SK-N-SH (cell line): ENCODE data around the gene PLEKHD1. TPM values are rescaled to one million over a fixed set of nuclear protein-coding genes. Genes with fewer than 3 reads are reported as not detected.

ENCODE experiments used
- CTCF ChIA-PET: fragments of 300-600, 350-600 bp; formaldehyde crosslinking; extraction: SDS; loops from one replicate; lab custom pipeline; 2021; lab: Yijun Ruan, JAX
- POLR2A ChIA-PET: fragments of 350-600 bp; sonication (Branson Sonifier 250); formaldehyde crosslinking; extraction: SDS; loops from one replicate; lab custom pipeline; 2020; ENCODE audit warnings: antibody characterized with exemption, inconsistent platforms; lab: Yijun Ruan, JAX
- DNase-seq: peaks from one replicate; pipeline ENCODE4 v3.0.0; 2012
- H2AFZ ChIP-seq: fragments of 200-600 bp; sonication (generic); 2 replicates; pipeline ENCODE4 v1.8.1; 2016; ENCODE audit warnings: antibody characterized with exemption, mild to moderate bottlenecking, low read depth
- H3F3A ChIP-seq: fragments of 200-600 bp; sonication (generic); replicated peaks from 2 replicates; pipeline ENCODE3; 2016; ENCODE audit warnings: antibody characterized with exemption, mild to moderate bottlenecking; ENCODE audit not compliant: insufficient read depth
- H3K27ac ChIP-seq, 2 experiments: fragments of 200-500 bp in 1 of 2; fragments of 200-600 bp in 1 of 2; sonication (Bioruptor generic) in 1 of 2; sonication (generic), shearing (Covaris generic) in 1 of 2; 2 replicates each; pipeline versions ENCODE4 v1.5.1 to v1.6.1; 2014 to 2016; ENCODE audit warnings: low read depth in 2 of 2, inconsistent platforms in 1 of 2, low read length in 1 of 2, mild to moderate bottlenecking in 1 of 2, mixed read lengths in 1 of 2
- H3K27me3 ChIP-seq: fragments of 200-600 bp; sonication (generic), shearing (Covaris generic); 2 replicates; pipeline ENCODE4 v1.6.1; 2016; ENCODE audit warnings: mixed run types; ENCODE audit not compliant: insufficient read depth
- H3K36me3 ChIP-seq, 2 experiments: fragments of 200-500 bp in 1 of 2; fragments of 200-600 bp in 1 of 2; sonication (Bioruptor generic) in 1 of 2; sonication (generic) in 1 of 2; replicated peaks in 1 of 2; 2 replicates each; pipeline versions ENCODE3 to v1.5.1; 2014 to 2016; ENCODE audit warnings: low read length in 1 of 2, mild to moderate bottlenecking in 1 of 2; ENCODE audit not compliant: insufficient read depth in 2 of 2, control insufficient read depth in 1 of 2
- H3K4me1 ChIP-seq, 2 experiments: fragments of 200-500 bp in 1 of 2; fragments of 200-600 bp in 1 of 2; sonication (Bioruptor generic) in 1 of 2; sonication (generic), shearing (Covaris generic) in 1 of 2; 2 replicates each; pipeline versions ENCODE4 v1.5.1 to v1.6.1; 2014 to 2016; ENCODE audit warnings: low read depth in 1 of 2, low read length in 1 of 2, mixed run types in 1 of 2; ENCODE audit not compliant: insufficient read depth in 2 of 2, control insufficient read depth in 1 of 2
- H3K4me2 ChIP-seq: fragments of 200-600 bp; sonication (generic), shearing (Covaris generic); 2 replicates; pipeline ENCODE4 v1.6.1; 2017; ENCODE audit warnings: mixed run types
- H3K4me3 ChIP-seq, 2 experiments: fragments of 200-500 bp in 1 of 2; fragments of 200-600 bp in 1 of 2; sonication (Bioruptor generic) in 1 of 2; sonication (generic), shearing (Covaris generic) in 1 of 2; 2 replicates each; pipeline versions ENCODE4 v1.5.1 to v1.8.1; 2014 to 2016; ENCODE audit warnings: low read depth in 2 of 2, inconsistent platforms in 1 of 2, low read length in 1 of 2, mild to moderate bottlenecking in 1 of 2, mixed read lengths in 1 of 2, moderate library complexity in 1 of 2
- H3K79me2 ChIP-seq: fragments of 200-600 bp; sonication (generic); 2 replicates; pipeline ENCODE4 v1.8.1; 2017; ENCODE audit warnings: mild to moderate bottlenecking; ENCODE audit not compliant: insufficient read depth
- H3K9ac ChIP-seq: fragments of 200-600 bp; sonication (generic); 2 replicates; pipeline ENCODE4 v1.6.1; 2017; ENCODE audit warnings: mixed run types
- H3K9me2 ChIP-seq: fragments of 200-600 bp; sonication (generic); 2 replicates; pipeline ENCODE4 v1.6.1; 2017; ENCODE audit warnings: mixed run types
- H3K9me3 ChIP-seq: fragments of 200-600 bp; sonication (generic); 2 replicates; pipeline ENCODE4 v1.6.1; 2017; ENCODE audit warnings: mixed run types, mild to moderate bottlenecking, moderate library complexity
- H4K20me1 ChIP-seq: fragments of 200-600 bp; sonication (generic); 2 replicates; pipeline ENCODE4 v1.6.1; 2017; ENCODE audit warnings: mild to moderate bottlenecking, mixed run types; ENCODE audit not compliant: insufficient read depth
- CHD2 ChIP-seq: fragments of 150-350 bp; IDR thresholded peaks from 2 replicates; pipeline ENCODE4 v1.6.1; 2018; ENCODE audit warnings: low read length; ENCODE audit not compliant: partially characterized antibody
- GABPA ChIP-seq: IDR thresholded peaks from 2 replicates; pipeline ENCODE4 v1.4.0; 2012; ENCODE audit warnings: low read depth, mild to moderate bottlenecking
- MEF2A ChIP-seq: IDR thresholded peaks from 2 replicates; pipeline ENCODE4 v1.4.0; 2012; ENCODE audit warnings: low read depth, borderline replicate concordance
- NRF1 ChIP-seq: IDR thresholded peaks from 2 replicates; pipeline ENCODE4 v1.6.1; 2012; ENCODE audit warnings: low read depth, mild to moderate bottlenecking, low read length
- RAD21 ChIP-seq: IDR thresholded peaks from 2 replicates; pipeline ENCODE4 v1.6.1; 2012; ENCODE audit warnings: mild to moderate bottlenecking, low read length
- SIN3A ChIP-seq: IDR thresholded peaks from 2 replicates; pipeline ENCODE4 v1.6.1; 2012; ENCODE audit warnings: low read depth, mild to moderate bottlenecking, low read length, moderate library complexity, borderline replicate concordance
- SMC3 ChIP-seq: IDR thresholded peaks from 2 replicates; pipeline ENCODE4 v1.6.1; 2012; ENCODE audit warnings: low read depth, low read length, improper control_type of control experiment
- TAF1 ChIP-seq: IDR thresholded peaks from 2 replicates; pipeline ENCODE4 v1.6.1; 2012; ENCODE audit warnings: low read depth, mild to moderate bottlenecking, low read length, moderate library complexity, borderline replicate concordance
- TCF12 ChIP-seq: IDR thresholded peaks from 2 replicates; pipeline ENCODE4 v1.4.0; 2012
- WGBS: methylation state at CpG from one replicate; pipeline ENCODE4 v1.1.6; 2017; ENCODE audit warnings: low lambda C conversion rate; 5-methylcytosine and 5-hydroxymethylcytosine counted together
- polyA plus RNA-seq, 3 experiments: library from polyadenylated mRNA; depleted of rRNA; stranded (reverse); fragments of >200 nt; gene quantifications; 2 replicates each; pipeline ENCODE4 v1.2.3, GENCODE V29; 2012
- TF ChIP-seq, protein P1 (sequence below): fragments of 150-350 bp; IDR thresholded peaks from 2 replicates; pipeline ENCODE4 v1.6.1; 2017; ENCODE audit warnings: antibody characterized with exemption, low read length, low read depth, borderline replicate concordance
- TF ChIP-seq, protein P2 (sequence below): IDR thresholded peaks from 2 replicates; pipeline ENCODE4 v1.6.1; 2012; ENCODE audit warnings: mild to moderate bottlenecking, low read depth, low read length, moderate library complexity
- TF ChIP-seq, protein P3 (sequence below): IDR thresholded peaks from 2 replicates; pipeline ENCODE4 v1.4.0; 2012; ENCODE audit warnings: low read depth, borderline replicate concordance
- TF ChIP-seq, protein P4 (sequence below): fragments of 200-600 bp; sonication (generic); IDR thresholded peaks from 2 replicates; pipeline ENCODE4 v1.6.1; 2017; ENCODE audit warnings: antibody characterized with exemption, mild to moderate bottlenecking, moderate library complexity

The PLEKHD1 gene
- polyA plus RNA-seq, 1 of the 3 experiments (the other 2 are of a cell fraction): 0.05 TPM

DNA sequence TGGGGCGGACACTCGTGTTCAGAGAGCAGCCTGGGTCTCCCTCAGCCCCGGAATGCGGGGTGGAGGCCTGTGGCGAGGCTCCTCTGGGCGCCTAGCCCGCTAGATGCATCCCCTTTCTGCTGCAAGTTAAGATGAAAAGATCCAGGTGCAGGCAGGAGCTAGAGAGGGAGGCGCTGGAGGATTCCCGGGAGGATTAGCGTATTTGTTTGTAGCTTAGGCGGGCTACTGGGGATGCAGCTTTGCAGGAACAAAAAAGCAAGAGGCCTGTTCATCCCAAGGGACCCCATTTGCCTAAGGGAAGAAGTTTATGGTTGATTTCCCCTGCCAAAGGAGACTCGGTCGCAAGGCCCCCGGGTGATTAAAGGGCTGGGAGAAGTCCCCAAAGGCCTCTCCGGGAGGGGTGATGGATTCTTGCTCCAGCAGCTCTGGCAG, 89.3 kb downstream of the PLEKHD1 start (continued):
- TF ChIP-seq, protein P1, sequence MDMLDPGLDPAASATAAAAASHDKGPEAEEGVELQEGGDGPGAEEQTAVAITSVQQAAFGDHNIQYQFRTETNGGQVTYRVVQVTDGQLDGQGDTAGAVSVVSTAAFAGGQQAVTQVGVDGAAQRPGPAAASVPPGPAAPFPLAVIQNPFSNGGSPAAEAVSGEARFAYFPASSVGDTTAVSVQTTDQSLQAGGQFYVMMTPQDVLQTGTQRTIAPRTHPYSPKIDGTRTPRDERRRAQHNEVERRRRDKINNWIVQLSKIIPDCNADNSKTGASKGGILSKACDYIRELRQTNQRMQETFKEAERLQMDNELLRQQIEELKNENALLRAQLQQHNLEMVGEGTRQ: no peak
- no peak for TF ChIP-seq RAD21
- no peak for TF ChIP-seq TAF1
- no peak for TF ChIP-seq CHD2
- TF ChIP-seq SIN3A: no peak
- TF ChIP-seq, protein P2, sequence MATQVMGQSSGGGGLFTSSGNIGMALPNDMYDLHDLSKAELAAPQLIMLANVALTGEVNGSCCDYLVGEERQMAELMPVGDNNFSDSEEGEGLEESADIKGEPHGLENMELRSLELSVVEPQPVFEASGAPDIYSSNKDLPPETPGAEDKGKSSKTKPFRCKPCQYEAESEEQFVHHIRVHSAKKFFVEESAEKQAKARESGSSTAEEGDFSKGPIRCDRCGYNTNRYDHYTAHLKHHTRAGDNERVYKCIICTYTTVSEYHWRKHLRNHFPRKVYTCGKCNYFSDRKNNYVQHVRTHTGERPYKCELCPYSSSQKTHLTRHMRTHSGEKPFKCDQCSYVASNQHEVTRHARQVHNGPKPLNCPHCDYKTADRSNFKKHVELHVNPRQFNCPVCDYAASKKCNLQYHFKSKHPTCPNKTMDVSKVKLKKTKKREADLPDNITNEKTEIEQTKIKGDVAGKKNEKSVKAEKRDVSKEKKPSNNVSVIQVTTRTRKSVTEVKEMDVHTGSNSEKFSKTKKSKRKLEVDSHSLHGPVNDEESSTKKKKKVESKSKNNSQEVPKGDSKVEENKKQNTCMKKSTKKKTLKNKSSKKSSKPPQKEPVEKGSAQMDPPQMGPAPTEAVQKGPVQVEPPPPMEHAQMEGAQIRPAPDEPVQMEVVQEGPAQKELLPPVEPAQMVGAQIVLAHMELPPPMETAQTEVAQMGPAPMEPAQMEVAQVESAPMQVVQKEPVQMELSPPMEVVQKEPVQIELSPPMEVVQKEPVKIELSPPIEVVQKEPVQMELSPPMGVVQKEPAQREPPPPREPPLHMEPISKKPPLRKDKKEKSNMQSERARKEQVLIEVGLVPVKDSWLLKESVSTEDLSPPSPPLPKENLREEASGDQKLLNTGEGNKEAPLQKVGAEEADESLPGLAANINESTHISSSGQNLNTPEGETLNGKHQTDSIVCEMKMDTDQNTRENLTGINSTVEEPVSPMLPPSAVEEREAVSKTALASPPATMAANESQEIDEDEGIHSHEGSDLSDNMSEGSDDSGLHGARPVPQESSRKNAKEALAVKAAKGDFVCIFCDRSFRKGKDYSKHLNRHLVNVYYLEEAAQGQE: no peak
- TF ChIP-seq, protein P3, sequence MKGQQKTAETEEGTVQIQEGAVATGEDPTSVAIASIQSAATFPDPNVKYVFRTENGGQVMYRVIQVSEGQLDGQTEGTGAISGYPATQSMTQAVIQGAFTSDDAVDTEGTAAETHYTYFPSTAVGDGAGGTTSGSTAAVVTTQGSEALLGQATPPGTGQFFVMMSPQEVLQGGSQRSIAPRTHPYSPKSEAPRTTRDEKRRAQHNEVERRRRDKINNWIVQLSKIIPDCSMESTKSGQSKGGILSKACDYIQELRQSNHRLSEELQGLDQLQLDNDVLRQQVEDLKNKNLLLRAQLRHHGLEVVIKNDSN: no peak
- no peak for TF ChIP-seq NRF1

DNA sequence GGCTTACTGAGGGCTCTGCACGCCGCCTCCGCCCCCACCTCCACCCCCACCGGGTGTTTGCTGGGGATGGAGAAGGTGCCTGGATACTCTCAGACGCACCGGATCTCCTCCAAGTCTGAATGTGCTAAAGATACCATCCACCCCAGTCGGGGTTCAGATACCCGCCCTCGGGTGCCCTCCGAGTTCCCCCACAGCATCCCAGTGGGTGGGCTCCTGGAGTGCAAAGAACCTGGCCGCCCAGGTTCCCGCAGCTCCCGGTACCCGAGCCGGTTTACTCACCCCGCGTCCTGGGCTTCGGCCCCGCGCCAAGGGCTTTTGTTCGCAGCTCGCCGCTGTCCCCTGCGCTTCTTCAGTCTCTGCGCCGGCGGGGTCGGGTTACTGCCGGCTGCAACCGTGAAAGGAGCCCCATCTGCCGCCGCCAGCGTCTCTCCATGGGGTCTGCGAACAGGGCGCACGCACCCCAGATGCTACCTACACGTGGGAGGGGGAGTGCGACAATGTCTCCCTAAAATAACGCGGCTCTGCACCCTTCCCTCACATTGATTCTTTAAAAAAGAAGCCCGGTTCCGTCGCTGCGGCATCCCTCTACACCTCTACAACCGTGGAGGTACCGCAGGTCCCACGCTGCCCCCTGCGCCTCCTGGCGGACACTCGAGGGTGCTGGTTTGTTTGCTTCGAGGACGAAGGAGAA, 89.9 kb downstream of the PLEKHD1 start, which contains the start of gene CCDC177:
TSS of gene CCDC177 (minus strand) at position 609 of the 691 bp plus-strand sequence. CDS start 1,249 bp downstream, outside the sequence.
- POLR2A ChIA-PET: interaction anchor here (1.6 kb wide), 1 partner anchor 26 kb away, joined by 3 read pairs; no protein-coding TSS in a partner anchor

More for the DNA sequence above, 89.9 kb downstream of the PLEKHD1 start, which contains the start of gene CCDC177:
- CTCF ChIA-PET: interaction anchor here (0.6 to 12.6 kb wide), 44 partner anchors 10 to 1214 kb away, joined by 3 to 368 read pairs (median 4); partner anchors contain the start of gene SUSD6
- Histone ChIP-seq H3K27ac (no peak within 1 kb of the TSS), H3K27me3 (peaks cover 16% of the 10 kb centered on the region; the same call in 1 of the 2 replicates), H3K36me3 (no peaks in the 10 kb centered on the region), H2AFZ (peak within 1 kb of the TSS; percentile 78), H3K9ac (no peak within 1 kb of the TSS), H3K9me2 (no peaks in the 10 kb centered on the region), H4K20me1 (no peaks in the 10 kb centered on the region), H3K4me2 (peak within 1 kb of the TSS; percentile 90), H3K4me1 (peaks cover 0 to 2% of the 10 kb centered on the region in 2 experiments; a peak in 1 of 4 replicates), H3K4me3 (peak within 1 kb of the TSS; percentile 43 to 58), H3F3A (no peaks in the 10 kb centered on the region), H3K79me2 (no peaks in the 10 kb centered on the region), H3K9me3 (no peaks in the 10 kb centered on the region)
- TF ChIP-seq TCF12 (no peak), CHD2 (no peak), GABPA (no peak), MEF2A (no peak), RAD21 (peak; percentile 78), SMC3 (peak; percentile 93)
- TF ChIP-seq, protein P4, sequence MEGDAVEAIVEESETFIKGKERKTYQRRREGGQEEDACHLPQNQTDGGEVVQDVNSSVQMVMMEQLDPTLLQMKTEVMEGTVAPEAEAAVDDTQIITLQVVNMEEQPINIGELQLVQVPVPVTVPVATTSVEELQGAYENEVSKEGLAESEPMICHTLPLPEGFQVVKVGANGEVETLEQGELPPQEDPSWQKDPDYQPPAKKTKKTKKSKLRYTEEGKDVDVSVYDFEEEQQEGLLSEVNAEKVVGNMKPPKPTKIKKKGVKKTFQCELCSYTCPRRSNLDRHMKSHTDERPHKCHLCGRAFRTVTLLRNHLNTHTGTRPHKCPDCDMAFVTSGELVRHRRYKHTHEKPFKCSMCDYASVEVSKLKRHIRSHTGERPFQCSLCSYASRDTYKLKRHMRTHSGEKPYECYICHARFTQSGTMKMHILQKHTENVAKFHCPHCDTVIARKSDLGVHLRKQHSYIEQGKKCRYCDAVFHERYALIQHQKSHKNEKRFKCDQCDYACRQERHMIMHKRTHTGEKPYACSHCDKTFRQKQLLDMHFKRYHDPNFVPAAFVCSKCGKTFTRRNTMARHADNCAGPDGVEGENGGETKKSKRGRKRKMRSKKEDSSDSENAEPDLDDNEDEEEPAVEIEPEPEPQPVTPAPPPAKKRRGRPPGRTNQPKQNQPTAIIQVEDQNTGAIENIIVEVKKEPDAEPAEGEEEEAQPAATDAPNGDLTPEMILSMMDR: peak; percentile 94
- TF ChIP-seq, protein P1: no peak
- DNase-seq: peak; percentile 88
- 2% methylated on average over 35 of the region's 52 CpGs for WGBS
